IMR-90 (cell line): ENCODE results near the gene C19orf47.

Experiments used
- BHLHE40 ChIP-seq: fragments of 150-350 bp; IDR thresholded peaks from 2 replicates; pipeline ENCODE4 v1.6.1; 2016; ENCODE audit warnings: mild to moderate bottlenecking, low read depth, low read length
- CEBPB ChIP-seq: IDR thresholded peaks from 2 replicates; pipeline ENCODE4 v1.6.1; 2012; ENCODE audit warnings: low read depth, low read length, improper control_type of control experiment
- CHD1 ChIP-seq: IDR thresholded peaks from 2 replicates; pipeline ENCODE4 v1.6.1; 2012; ENCODE audit warnings: low read depth, low read length, improper control_type of control experiment
- FOS ChIP-seq: fragments of 150-350 bp; IDR thresholded peaks from 2 replicates; pipeline ENCODE4 v1.6.1; 2016; ENCODE audit warnings: low read depth, low read length
- MAFK ChIP-seq: IDR thresholded peaks from 2 replicates; pipeline ENCODE4 v1.6.1; 2012; ENCODE audit warnings: low read depth, low read length, improper control_type of control experiment
- MAZ ChIP-seq: IDR thresholded peaks from 2 replicates; pipeline ENCODE4 v1.6.1; 2012; ENCODE audit warnings: low read depth, mild to moderate bottlenecking, low read length, improper control_type of control experiment, moderate library complexity, borderline replicate concordance
- MXI1 ChIP-seq: IDR thresholded peaks from 2 replicates; pipeline ENCODE4 v1.6.1; 2012; ENCODE audit warnings: low read depth, mild to moderate bottlenecking, low read length, moderate library complexity, borderline replicate concordance
- POLR2A ChIP-seq: IDR thresholded peaks from 2 replicates; pipeline ENCODE4 v1.6.1; 2012; ENCODE audit warnings: mild to moderate bottlenecking, low read depth, low read length
- RAD21 ChIP-seq: IDR thresholded peaks from 2 replicates; pipeline ENCODE4 v1.6.1; 2012; ENCODE audit warnings: low read length, improper control_type of control experiment
- RCOR1 ChIP-seq: IDR thresholded peaks from 2 replicates; pipeline ENCODE4 v1.6.1; 2012; ENCODE audit warnings: mild to moderate bottlenecking, low read length, improper control_type of control experiment; ENCODE audit not compliant: insufficient replicate concordance
- RFX5 ChIP-seq: IDR thresholded peaks from 2 replicates; pipeline ENCODE4 v1.8.0; 2012; ENCODE audit warnings: low read depth, mild to moderate bottlenecking, low read length, moderate library complexity
- SMC3 ChIP-seq: fragments of 150-350 bp; IDR thresholded peaks from 2 replicates; pipeline ENCODE4 v1.6.1; 2016; ENCODE audit warnings: low read depth, mild to moderate bottlenecking, antibody characterized with exemption, low read length, moderate library complexity
- TF ChIP-seq, protein P1 (sequence below): conservative IDR thresholded peaks from 2 replicates; pipeline ENCODE4 v1.5.1; 2012; ENCODE audit warnings: mild to moderate bottlenecking, low read depth, low read length, improper control_type of control experiment
- TF ChIP-seq, protein P2 (sequence below): fragments of 150-350 bp; IDR thresholded peaks from 2 replicates; pipeline ENCODE4 v1.6.1; 2017; ENCODE audit warnings: mild to moderate bottlenecking, antibody characterized with exemption, low read length, low read depth

DNA sequence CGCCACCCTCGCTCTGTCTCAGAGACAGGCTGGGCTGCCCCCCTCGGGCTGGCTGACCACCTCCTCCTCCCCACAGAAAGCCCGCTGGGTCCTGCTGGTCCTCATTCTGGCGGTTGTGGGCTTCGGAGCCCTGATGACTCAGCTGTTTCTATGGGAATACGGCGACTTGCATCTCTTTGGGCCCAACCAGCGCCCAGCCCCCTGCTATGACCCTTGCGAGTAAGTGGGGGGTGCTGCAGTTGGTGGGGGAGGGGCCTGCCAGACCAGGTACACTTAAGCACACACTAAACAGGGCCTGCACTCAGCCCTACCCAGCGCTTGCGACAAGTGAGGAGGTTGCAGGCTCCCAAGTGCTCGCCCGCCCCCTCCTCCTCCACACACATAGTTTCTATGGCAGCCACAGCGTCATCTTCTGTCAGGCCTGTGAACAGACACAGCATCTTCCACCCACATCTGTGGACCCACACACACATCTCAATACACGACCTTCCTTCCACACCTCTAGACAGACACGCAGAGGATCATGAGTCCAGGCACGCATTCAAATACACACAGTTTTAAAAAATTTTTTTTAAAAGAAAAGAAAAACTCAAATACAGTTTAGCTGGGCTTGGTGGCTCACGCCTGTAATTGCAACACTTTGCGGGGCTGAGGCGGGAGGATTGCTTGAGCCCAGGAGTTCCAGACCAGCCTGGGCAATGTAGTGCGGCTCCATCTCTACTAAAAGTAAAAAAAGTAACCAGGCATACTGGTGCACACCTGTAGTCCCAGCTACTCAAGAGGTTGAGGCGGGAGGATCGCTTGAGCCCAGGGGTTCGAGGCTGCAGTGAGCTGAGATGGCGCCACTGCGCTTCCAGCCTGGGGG is 18.7 kb upstream of the C19orf47 start:
- TF ChIP-seq RAD21 (no peak), CEBPB (no peak), SMC3 (no peak), RCOR1 (no peak), MXI1 (no peak), POLR2A (no peak), BHLHE40 (no peak), CHD1 (no peak), RFX5 (peak; percentile 78), MAFK (peak; percentile 75), MAZ (no peak), FOS (no peak)
- TF ChIP-seq, protein P1, sequence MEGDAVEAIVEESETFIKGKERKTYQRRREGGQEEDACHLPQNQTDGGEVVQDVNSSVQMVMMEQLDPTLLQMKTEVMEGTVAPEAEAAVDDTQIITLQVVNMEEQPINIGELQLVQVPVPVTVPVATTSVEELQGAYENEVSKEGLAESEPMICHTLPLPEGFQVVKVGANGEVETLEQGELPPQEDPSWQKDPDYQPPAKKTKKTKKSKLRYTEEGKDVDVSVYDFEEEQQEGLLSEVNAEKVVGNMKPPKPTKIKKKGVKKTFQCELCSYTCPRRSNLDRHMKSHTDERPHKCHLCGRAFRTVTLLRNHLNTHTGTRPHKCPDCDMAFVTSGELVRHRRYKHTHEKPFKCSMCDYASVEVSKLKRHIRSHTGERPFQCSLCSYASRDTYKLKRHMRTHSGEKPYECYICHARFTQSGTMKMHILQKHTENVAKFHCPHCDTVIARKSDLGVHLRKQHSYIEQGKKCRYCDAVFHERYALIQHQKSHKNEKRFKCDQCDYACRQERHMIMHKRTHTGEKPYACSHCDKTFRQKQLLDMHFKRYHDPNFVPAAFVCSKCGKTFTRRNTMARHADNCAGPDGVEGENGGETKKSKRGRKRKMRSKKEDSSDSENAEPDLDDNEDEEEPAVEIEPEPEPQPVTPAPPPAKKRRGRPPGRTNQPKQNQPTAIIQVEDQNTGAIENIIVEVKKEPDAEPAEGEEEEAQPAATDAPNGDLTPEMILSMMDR: no peak
- TF ChIP-seq, protein P2, sequence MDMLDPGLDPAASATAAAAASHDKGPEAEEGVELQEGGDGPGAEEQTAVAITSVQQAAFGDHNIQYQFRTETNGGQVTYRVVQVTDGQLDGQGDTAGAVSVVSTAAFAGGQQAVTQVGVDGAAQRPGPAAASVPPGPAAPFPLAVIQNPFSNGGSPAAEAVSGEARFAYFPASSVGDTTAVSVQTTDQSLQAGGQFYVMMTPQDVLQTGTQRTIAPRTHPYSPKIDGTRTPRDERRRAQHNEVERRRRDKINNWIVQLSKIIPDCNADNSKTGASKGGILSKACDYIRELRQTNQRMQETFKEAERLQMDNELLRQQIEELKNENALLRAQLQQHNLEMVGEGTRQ: no peak
